ENCODE data around the gene PRAMEF1.
"Not testable (repeated sequence)": the region's sequence is repeated elsewhere in the genome, so short reads cannot be mapped to it uniquely, and the experiment has no call there.

Gene PRAMEF1

GRCh38 chr1:12775443-12775842, 15.8 kb upstream of the PRAMEF1 start:
- DNase-seq (ENCODE audit: low read depth in 1 of 2, low spot score in 1 of 2), result no peak

DNA sequence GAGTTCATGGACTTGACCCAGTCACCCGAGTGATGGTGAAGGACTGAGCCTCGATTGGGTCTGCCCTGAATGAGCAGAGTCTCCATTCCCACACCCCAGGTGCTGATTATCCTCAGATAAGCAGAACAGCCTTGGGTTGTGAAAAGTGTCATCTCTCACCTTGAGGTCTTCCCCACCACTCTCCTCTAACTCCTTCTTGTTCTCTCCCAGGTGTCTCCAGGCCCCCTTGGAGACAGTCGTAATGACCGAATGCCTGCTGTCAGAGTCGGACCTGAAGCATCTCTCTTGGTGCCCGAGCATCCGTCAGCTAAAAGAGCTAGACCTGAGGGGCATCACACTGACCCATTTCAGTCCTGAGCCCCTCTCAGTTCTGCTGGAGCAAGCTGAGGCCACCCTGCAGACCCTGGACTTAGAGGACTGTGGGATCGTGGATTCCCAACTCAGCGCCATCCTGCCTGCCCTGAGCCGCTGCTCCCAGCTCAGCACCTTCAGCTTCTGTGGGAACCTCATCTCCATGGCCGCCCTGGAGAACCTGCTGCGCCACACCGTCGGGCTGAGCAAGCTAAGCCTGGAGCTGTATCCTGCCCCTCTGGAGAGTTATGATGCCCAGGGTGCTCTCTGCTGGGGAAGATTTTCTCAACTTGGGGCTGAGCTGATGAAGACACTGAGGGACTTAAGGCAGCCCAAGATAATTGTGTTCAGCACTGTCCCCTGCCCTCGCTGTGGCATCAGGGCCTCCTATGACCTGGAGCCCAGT, 14.2 kb upstream of the PRAMEF1 start:
- DNase-seq (ENCODE audit: low read depth in 1 of 2, low spot score in 1 of 2), result no peak

DNA sequence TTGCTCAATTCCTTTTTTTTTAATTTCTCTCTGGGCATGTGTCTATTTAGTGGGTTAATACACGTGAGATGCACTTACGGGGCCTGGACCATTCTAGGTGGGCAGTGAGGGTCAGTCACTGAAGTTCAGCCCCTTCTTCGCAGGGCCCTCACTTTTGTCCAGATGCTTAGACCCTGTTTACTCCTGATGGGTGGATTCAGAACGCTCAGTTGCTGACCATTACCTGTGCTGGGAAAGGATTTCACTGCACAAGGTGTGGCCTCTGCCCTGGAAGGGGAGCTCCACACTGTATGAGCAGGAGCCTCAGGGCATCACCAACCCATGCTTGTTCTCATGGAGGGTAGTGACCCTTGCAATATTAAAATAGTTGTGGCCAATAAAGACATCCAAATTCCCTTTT, 13.1 kb upstream of the PRAMEF1 start:
- DNase-seq (ENCODE audit: low read depth in 1 of 2, low spot score in 1 of 2), result no peak

GRCh38 chr1:12778907-12779306, 12.3 kb upstream of the PRAMEF1 start:
- no peak for DNase-seq (ENCODE audit: low read depth in 1 of 2, low spot score in 1 of 2)

- not testable (repeated sequence) for DNase-seq (ENCODE audit: low read depth in 1 of 2, low spot score in 1 of 2)
Measured at GRCh38 chr1:12781488-12781887, 9.7 kb upstream of the PRAMEF1 start.

DNA sequence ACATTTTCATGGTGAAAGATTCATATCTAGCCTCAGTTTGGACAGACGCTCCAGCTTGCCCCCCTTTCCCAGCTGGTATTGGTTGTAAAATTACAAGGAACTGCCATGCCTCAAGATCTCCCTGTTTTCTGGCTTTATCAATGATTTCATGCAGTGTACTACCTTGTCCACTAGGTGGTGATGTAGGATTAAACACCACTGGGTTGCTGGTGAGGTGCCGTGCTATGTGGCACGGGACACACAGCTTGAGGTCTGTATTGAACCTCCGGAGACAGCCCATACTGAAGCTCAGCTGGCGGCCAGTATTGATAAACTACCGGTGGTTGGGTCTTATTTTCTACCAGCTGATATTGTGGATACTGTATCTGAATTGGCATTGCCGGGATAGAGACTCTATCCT, 7.4 kb upstream of the PRAMEF1 start:
- not testable (repeated sequence) for DNase-seq (ENCODE audit: low read depth in 1 of 2, low spot score in 1 of 2)

GRCh38 chr1:12784729-12785128, 6.5 kb upstream of the PRAMEF1 start:
- not testable (repeated sequence) for DNase-seq (ENCODE audit: low read depth in 1 of 2, low spot score in 1 of 2)

GRCh38 chr1:12798911-12799310, 7.7 kb downstream of the PRAMEF1 start:
- DNase-seq (ENCODE audit: low read depth in 1 of 2, low spot score in 1 of 2), result no peak

DNA sequence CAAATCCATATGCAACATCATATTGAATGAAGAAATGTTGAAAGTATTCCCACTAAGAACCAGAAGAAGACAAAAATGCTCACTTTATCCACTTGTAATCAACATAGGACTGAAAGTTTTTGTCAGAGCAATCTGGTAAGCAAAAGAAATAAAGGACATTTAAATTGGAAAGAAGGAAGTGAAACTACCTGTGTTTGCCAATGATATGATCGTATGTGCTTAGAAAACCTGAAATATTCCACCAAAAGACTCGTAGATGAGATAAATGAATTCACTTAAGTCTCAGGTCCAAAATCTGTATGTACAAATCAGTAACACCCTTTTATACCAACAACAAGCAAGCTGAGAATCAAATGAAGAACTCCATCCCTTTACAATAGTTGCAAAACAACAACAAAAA, 8.5 kb downstream of the PRAMEF1 start:
- DNase-seq (ENCODE audit: low read depth in 1 of 2, low spot score in 1 of 2), result no peak

DNA sequence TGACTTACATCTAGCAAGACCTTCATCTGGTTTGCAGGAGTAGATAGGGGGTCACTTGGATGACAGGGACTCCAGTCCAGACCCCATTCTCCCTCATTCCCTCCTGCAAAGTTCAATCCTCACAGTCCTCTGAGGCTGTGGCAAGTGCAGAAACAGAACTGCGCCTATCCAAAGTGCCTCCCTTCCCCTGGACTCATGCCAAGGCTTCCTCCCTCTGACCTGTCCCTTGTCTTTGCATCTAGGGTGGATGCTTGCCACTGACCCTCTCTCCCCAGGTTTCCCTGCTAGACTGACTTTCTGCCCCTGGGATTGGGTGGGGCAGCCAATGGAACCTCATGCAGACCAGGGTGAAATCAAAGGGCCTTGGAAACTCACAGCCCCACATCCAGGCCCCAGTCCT, 18.7 kb downstream of the PRAMEF1 start:
- DNase-seq (ENCODE audit: low read depth in 1 of 2, low spot score in 1 of 2), result no peak

DNA sequence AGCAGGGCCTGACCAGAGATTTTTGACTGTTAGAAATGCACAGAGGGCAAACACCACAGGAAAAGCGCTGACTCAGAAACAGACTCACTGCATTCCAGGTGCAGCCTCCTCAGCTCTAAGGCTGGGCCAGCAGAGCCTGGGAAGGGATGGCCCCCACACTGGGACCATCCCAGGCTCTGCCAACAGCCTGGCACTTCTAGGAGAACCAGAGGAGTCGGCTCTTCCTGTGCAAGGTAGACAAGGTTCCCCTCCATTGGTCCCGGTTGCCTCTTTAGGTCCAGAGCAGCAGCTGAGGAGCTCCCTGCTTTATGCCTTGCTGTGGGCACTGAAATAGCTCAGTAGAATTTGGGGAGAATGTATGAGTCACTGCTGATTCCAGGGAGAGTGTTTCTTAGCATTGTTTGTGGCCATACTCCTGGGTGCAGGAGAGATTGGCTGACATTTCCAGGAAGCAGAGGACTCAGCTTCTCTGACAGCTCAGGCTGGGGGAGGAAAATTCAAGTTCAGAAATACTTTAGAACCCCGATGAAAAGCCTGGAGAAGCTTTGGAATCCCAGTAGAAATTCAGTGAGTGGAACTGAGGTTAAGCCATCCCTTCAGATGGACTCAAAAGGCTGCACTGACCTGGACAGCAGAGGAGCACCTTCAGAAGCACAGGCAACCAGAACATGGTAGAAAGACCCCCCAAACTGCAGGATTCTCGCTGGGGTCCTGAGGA, 19.7 kb downstream of the PRAMEF1 start:
- no peak for DNase-seq (ENCODE audit: low read depth in 1 of 2, low spot score in 1 of 2)

DNA sequence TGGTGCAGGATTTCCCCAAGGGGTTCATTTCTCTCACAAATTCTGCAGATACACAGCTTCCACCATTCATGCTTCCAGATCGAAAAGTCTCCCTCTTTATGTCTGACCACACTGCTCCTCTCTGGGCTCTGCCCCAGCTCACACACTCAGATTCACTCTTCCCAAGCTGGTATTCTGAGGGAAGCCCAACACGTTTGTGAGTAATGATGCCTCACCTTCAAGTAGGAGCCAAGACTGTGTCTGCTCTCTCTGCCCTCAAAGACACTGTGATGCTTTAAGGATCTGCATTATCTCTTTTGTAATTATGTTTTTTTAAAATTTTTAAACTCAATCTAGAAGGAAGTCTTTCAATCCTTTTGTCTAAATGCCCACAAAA, 20.2 kb downstream of the PRAMEF1 start:
- no peak for DNase-seq (ENCODE audit: low read depth in 1 of 2, low spot score in 1 of 2)

GRCh38 chr1:12819061-12819460, 27.9 kb downstream of the PRAMEF1 start:
- DNase-seq (ENCODE audit: low read depth in 1 of 2, low spot score in 1 of 2), result not testable (repeated sequence)

DNA sequence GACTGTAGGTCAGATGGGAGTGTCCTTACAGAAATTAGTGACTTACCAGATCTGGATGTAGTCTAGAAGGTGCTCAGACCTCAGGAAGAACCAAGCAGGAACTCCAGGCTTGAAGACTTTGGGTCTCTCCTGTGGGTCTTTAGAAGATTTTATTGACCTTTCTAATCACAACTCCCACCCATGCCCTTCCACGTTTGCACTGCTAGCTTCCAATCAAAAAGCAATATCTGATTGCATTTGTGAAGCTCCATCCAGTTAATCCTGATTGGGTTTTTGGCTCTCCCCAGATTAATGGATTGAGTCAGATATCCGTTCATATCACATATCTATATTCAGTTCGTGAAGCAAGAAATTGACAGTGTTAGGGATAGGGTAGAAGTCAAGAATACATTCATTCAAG, 40.1 kb downstream of the PRAMEF1 start, which contains the start of gene PRAMEF11:
TSS of gene PRAMEF11 (minus strand) at position 101 of the 400 bp plus-strand sequence. CDS start 2,621 bp downstream, outside the sequence.
- not testable (repeated sequence) for DNase-seq (ENCODE audit: low read depth in 1 of 2, low spot score in 1 of 2)

GRCh38 chr1:12833251-12833650, 42.1 kb downstream of the PRAMEF1 start:
- DNase-seq (ENCODE audit: low read depth in 1 of 2, low spot score in 1 of 2), result not testable (repeated sequence)

All from activated T-helper 1 cell treated with anti-CD3 and anti-CD28 coated beads, Interleukin-2, amount 50 U/mL, for 16 hours (primary cell).